ENCODE results near the gene CADPS2.

The CADPS2 gene

GRCh38 chr7:122549578-122549977, 336.7 kb downstream of the CADPS2 start:
- no peak overlapping the region for H2AFZ ChIP-seq (ENCODE audit: low read length)

GRCh38 chr7:122546496-122546895, 339.8 kb downstream of the CADPS2 start:
- H3K9me2 ChIP-seq (replicated peaks; ENCODE audit: low read depth, low read length) = no peaks in the 10 kb centered on the region
- H3K4me2 ChIP-seq (ENCODE audit: low read depth, low read length, poor library complexity, severe bottlenecking) = no peak overlapping the region
- H3K4me1 ChIP-seq (ENCODE audit: insufficient read depth, low read length, poor library complexity, severe bottlenecking) = no peaks in the 10 kb centered on the region
- no peaks in the 10 kb centered on the region for H3K9me3 ChIP-seq (ENCODE audit: insufficient read depth, low read depth, low read length)
- TF ChIP-seq EZH2phosphoT487 (IDR thresholded peaks at IDR 0.05; ENCODE audit: borderline replicate concordance) (no peak), CTCF (conservative IDR thresholded peaks at IDR 0.05; ENCODE audit: low read length) (no peak)
- no peaks in the 10 kb centered on the region for H4K20me1 ChIP-seq (ENCODE audit: insufficient read depth, low read length, poor library complexity, severe bottlenecking)
- no peaks in the 10 kb centered on the region for H3F3A ChIP-seq (ENCODE audit: low read depth)
- no peaks in the 10 kb centered on the region for H3K79me2 ChIP-seq (ENCODE audit: insufficient read depth, low read length)
- H3K9ac ChIP-seq (ENCODE audit: low read depth, low read length, poor library complexity, severe bottlenecking) = no peak overlapping the region
- no peak overlapping the region for H2AFZ ChIP-seq (ENCODE audit: low read length)
- H3K36me3 ChIP-seq (ENCODE audit: insufficient read depth, low read length) = no peaks in the 10 kb centered on the region
- H3K4me3 ChIP-seq (ENCODE audit: low read length, poor library complexity, severe bottlenecking) = no peak overlapping the region
- H3K27me3 ChIP-seq (ENCODE audit: insufficient read depth, low read length, poor library complexity, severe bottlenecking) = no peaks in the 10 kb centered on the region

More at GRCh38 chr7:122549578-122549977, 336.7 kb downstream of the CADPS2 start:
- no peaks in the 10 kb centered on the region for H4K20me1 ChIP-seq (ENCODE audit: insufficient read depth, low read length, poor library complexity, severe bottlenecking)
- H3K4me2 ChIP-seq (ENCODE audit: low read depth, low read length, poor library complexity, severe bottlenecking) = no peak overlapping the region
- no peaks in the 10 kb centered on the region for H3K9me3 ChIP-seq (ENCODE audit: insufficient read depth, low read depth, low read length)
- no peaks in the 10 kb centered on the region for H3F3A ChIP-seq (ENCODE audit: low read depth)
- no peak overlapping the region for H3K4me3 ChIP-seq (ENCODE audit: low read length, poor library complexity, severe bottlenecking)
- H3K36me3 ChIP-seq (ENCODE audit: insufficient read depth, low read length) = no peaks in the 10 kb centered on the region
- H3K79me2 ChIP-seq (ENCODE audit: insufficient read depth, low read length) = no peaks in the 10 kb centered on the region
- H3K9ac ChIP-seq (ENCODE audit: low read depth, low read length, poor library complexity, severe bottlenecking) = no peak overlapping the region
- no peaks in the 10 kb centered on the region for H3K9me2 ChIP-seq (replicated peaks; ENCODE audit: low read depth, low read length)
- H3K4me1 ChIP-seq (ENCODE audit: insufficient read depth, low read length, poor library complexity, severe bottlenecking) = no peaks in the 10 kb centered on the region
- no peaks in the 10 kb centered on the region for H3K27me3 ChIP-seq (ENCODE audit: insufficient read depth, low read length, poor library complexity, severe bottlenecking)
- TF ChIP-seq CTCF (conservative IDR thresholded peaks at IDR 0.05; ENCODE audit: low read length) (no peak), EZH2phosphoT487 (IDR thresholded peaks at IDR 0.05; ENCODE audit: borderline replicate concordance) (no peak)

GRCh38 chr7:122544463-122544862, 341.8 kb downstream of the CADPS2 start:
- Histone ChIP-seq H3K9me2 (replicated peaks; ENCODE audit: low read depth, low read length) (no peaks in the 10 kb centered on the region), H3K36me3 (ENCODE audit: insufficient read depth, low read length) (no peaks in the 10 kb centered on the region), H3K9me3 (ENCODE audit: insufficient read depth, low read depth, low read length) (no peaks in the 10 kb centered on the region), H4K20me1 (ENCODE audit: insufficient read depth, low read length, poor library complexity, severe bottlenecking) (no peaks in the 10 kb centered on the region), H3K79me2 (ENCODE audit: insufficient read depth, low read length) (no peaks in the 10 kb centered on the region), H3F3A (ENCODE audit: low read depth) (no peaks in the 10 kb centered on the region), H3K4me1 (ENCODE audit: insufficient read depth, low read length, poor library complexity, severe bottlenecking) (no peaks in the 10 kb centered on the region), H3K9ac (ENCODE audit: low read depth, low read length, poor library complexity, severe bottlenecking) (no peak overlapping the region), H3K4me2 (ENCODE audit: low read depth, low read length, poor library complexity, severe bottlenecking) (no peak overlapping the region), H2AFZ (ENCODE audit: low read length) (no peak overlapping the region), H3K4me3 (ENCODE audit: low read length, poor library complexity, severe bottlenecking) (no peak overlapping the region), H3K27me3 (ENCODE audit: insufficient read depth, low read length, poor library complexity, severe bottlenecking) (no peaks in the 10 kb centered on the region)
- TF ChIP-seq CTCF (conservative IDR thresholded peaks at IDR 0.05; ENCODE audit: low read length) (no peak), EZH2phosphoT487 (IDR thresholded peaks at IDR 0.05; ENCODE audit: borderline replicate concordance) (no peak)

Measured in Loucy (cell line).